Measurements from ENCODE around the gene ALG12. TPM values are rescaled to one million over a fixed set of nuclear protein-coding genes. Genes with fewer than 3 reads are reported as not detected.

The ALG12 gene
- total and polyA plus RNA-seq, 2 experiments from 2014 or later, result 18.7 to 23.3 TPM

DNA sequence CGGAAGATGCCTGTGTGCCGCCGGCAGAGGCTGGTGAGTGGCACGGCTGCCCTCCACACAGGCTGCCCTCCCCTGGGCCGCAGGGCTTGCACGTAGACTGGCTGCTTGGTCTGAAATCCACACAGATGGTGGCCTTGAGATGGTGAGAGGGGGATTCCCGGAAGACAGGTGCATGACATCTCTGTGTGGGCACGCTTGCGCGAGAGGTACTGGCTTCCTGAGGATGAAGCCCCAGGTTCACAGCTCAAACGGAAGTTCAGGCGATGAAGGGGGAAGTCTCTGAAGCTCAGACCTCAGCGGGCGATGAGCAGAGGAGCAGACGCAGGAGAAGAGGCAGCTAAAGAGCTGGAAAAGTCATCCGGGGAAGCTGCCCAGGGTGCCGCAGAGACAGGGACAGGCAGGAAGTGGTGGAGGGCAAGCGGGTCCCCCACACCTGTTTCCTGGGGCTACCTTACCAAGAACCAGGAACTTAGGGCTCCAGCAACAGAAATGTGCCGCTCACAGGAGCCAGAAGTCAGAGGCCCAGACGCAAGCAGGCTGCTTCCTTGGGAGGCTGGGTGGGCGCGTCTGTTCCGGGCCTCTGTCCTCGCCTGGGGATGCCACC, 7.4 kb upstream of the ALG12 start:
- no peaks in the 10 kb centered on the region for H3K9me3 Mint-ChIP-seq
- TF ChIP-seq, protein P1, sequence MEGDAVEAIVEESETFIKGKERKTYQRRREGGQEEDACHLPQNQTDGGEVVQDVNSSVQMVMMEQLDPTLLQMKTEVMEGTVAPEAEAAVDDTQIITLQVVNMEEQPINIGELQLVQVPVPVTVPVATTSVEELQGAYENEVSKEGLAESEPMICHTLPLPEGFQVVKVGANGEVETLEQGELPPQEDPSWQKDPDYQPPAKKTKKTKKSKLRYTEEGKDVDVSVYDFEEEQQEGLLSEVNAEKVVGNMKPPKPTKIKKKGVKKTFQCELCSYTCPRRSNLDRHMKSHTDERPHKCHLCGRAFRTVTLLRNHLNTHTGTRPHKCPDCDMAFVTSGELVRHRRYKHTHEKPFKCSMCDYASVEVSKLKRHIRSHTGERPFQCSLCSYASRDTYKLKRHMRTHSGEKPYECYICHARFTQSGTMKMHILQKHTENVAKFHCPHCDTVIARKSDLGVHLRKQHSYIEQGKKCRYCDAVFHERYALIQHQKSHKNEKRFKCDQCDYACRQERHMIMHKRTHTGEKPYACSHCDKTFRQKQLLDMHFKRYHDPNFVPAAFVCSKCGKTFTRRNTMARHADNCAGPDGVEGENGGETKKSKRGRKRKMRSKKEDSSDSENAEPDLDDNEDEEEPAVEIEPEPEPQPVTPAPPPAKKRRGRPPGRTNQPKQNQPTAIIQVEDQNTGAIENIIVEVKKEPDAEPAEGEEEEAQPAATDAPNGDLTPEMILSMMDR (conservative IDR thresholded peaks at IDR 0.05; ENCODE audit: low read depth in 2 of 2), result no peak
- TF ChIP-seq EZH2 (IDR thresholded peaks at IDR 0.05; ENCODE audit: low read depth, unreplicated experiment) (no peak), NANOG (IDR thresholded peaks at IDR 0.05; ENCODE audit: borderline replicate concordance) (no peak), STAT1 (IDR thresholded peaks at IDR 0.05; ENCODE audit: unreplicated experiment) (no peak), CREB1 (CRISPR knock-in tag; IDR thresholded peaks at IDR 0.05; ENCODE audit: low read depth) (no peak), POLR2AphosphoS5 (IDR thresholded peaks at IDR 0.05; ENCODE audit: low read depth) (no peak), ZNF331 (CRISPR knock-in tag; IDR thresholded peaks at IDR 0.05; ENCODE audit: low read depth) (no peak), REST (IDR thresholded peaks at IDR 0.05; ENCODE audit: unreplicated experiment) (no peak), JUNB (IDR thresholded peaks at IDR 0.05; ENCODE audit: unreplicated experiment) (no peak), ZNF114 (CRISPR knock-in tag; IDR thresholded peaks at IDR 0.05) (no peak), EZH2phosphoT487 (IDR thresholded peaks at IDR 0.05; ENCODE audit: unreplicated experiment) (no peak), ETS1 (IDR thresholded peaks at IDR 0.05) (no peak)
- TF ChIP-seq, protein P2, sequence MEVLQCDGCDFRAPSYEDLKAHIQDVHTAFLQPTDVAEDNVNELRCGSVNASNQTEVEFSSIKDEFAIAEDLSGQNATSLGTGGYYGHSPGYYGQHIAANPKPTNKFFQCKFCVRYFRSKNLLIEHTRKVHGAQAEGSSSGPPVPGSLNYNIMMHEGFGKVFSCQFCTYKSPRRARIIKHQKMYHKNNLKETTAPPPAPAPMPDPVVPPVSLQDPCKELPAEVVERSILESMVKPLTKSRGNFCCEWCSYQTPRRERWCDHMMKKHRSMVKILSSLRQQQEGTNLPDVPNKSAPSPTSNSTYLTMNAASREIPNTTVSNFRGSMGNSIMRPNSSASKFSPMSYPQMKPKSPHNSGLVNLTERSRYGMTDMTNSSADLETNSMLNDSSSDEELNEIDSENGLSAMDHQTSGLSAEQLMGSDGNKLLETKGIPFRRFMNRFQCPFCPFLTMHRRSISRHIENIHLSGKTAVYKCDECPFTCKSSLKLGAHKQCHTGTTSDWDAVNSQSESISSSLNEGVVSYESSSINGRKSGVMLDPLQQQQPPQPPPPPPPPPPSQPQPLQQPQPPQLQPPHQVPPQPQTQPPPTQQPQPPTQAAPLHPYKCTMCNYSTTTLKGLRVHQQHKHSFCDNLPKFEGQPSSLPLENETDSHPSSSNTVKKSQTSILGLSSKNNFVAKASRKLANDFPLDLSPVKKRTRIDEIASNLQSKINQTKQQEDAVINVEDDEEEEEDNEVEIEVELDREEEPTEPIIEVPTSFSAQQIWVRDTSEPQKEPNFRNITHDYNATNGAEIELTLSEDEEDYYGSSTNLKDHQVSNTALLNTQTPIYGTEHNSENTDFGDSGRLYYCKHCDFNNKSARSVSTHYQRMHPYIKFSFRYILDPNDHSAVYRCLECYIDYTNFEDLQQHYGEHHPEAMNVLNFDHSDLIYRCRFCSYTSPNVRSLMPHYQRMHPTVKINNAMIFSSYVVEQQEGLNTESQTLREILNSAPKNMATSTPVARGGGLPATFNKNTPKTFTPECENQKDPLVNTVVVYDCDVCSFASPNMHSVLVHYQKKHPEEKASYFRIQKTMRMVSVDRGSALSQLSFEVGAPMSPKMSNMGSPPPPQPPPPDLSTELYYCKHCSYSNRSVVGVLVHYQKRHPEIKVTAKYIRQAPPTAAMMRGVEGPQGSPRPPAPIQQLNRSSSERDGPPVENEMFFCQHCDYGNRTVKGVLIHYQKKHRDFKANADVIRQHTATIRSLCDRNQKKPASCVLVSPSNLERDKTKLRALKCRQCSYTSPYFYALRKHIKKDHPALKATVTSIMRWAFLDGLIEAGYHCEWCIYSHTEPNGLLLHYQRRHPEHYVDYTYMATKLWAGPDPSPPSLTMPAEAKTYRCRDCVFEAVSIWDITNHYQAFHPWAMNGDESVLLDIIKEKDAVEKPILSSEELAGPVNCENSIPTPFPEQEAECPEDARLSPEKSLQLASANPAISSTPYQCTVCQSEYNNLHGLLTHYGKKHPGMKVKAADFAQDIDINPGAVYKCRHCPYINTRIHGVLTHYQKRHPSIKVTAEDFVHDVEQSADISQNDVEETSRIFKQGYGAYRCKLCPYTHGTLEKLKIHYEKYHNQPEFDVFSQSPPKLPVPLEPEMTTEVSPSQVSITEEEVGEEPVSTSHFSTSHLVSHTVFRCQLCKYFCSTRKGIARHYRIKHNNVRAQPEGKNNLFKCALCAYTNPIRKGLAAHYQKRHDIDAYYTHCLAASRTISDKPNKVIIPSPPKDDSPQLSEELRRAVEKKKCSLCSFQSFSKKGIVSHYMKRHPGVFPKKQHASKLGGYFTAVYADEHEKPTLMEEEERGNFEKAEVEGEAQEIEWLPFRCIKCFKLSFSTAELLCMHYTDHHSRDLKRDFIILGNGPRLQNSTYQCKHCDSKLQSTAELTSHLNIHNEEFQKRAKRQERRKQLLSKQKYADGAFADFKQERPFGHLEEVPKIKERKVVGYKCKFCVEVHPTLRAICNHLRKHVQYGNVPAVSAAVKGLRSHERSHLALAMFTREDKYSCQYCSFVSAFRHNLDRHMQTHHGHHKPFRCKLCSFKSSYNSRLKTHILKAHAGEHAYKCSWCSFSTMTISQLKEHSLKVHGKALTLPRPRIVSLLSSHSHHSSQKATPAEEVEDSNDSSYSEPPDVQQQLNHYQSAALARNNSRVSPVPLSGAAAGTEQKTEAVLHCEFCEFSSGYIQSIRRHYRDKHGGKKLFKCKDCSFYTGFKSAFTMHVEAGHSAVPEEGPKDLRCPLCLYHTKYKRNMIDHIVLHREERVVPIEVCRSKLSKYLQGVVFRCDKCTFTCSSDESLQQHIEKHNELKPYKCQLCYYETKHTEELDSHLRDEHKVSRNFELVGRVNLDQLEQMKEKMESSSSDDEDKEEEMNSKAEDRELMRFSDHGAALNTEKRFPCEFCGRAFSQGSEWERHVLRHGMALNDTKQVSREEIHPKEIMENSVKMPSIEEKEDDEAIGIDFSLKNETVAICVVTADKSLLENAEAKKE (CRISPR knock-in tag; IDR thresholded peaks at IDR 0.05), result no peak
- no peak overlapping the region for H3K27ac Mint-ChIP-seq
- peaks cover 19% of the 10 kb centered on the region for H3K4me1 Mint-ChIP-seq
- no peaks in the 10 kb centered on the region for H3K9me2 ChIP-seq (ENCODE audit: insufficient read depth)
- H3F3A ChIP-seq (replicated peaks; ENCODE audit: low read depth), result no peaks in the 10 kb centered on the region; the same call in 1 of the 2 replicates
- H3K79me2 ChIP-seq (replicated peaks; ENCODE audit: insufficient read depth), result no peaks in the 10 kb centered on the region
- no peak overlapping the region for H3K4me3 ChIP-seq
- ATAC-seq, result no peak
- no peak overlapping the region for H3K4me2 ChIP-seq
- DNase-seq (ENCODE audit: low spot score), result no peak
- peaks cover 9% of the 10 kb centered on the region for H3K27me3 ChIP-seq (ENCODE audit: insufficient read depth)
- H3K27me3 Mint-ChIP-seq (ENCODE audit: insufficient read depth, low read depth, poor library complexity), result peaks cover 14% of the 10 kb centered on the region
- no peak overlapping the region for H3K27ac ChIP-seq (ENCODE audit: low read depth)
- no peaks in the 10 kb centered on the region for H4K20me1 ChIP-seq (replicated peaks; ENCODE audit: insufficient read depth)
- H2AFZ ChIP-seq, result no peak overlapping the region
- no peaks in the 10 kb centered on the region; the same call in 1 of the 2 replicates for H3K4me1 ChIP-seq (ENCODE audit: insufficient read depth)
- H3K36me3 ChIP-seq (ENCODE audit: insufficient read depth), result no peaks in the 10 kb centered on the region
- peaks cover 4% of the 10 kb centered on the region; the same call in 2 of the 3 replicates for H3K36me3 Mint-ChIP-seq (ENCODE audit: low read depth)
- no peak overlapping the region for H3K4me3 Mint-ChIP-seq

Data from GM23338 (cell line).